ENCODE data around the gene HTRA1.

Gene HTRA1

GRCh38 chr10:122461729-122462532, 578 bp downstream of the HTRA1 start:
- no peak for TF ChIP-seq CTCF (IDR thresholded peaks at IDR 0.05; ENCODE audit: insufficient read depth, missing control alignments)
- DNase-seq (ENCODE audit: insufficient read length, low spot score) (no peak), FAIRE-seq (no peak)

- DNase-seq (ENCODE audit: insufficient read length, low spot score) (no peak), FAIRE-seq (no peak)
- TF ChIP-seq CTCF (IDR thresholded peaks at IDR 0.05; ENCODE audit: insufficient read depth, missing control alignments), result no peak
Observed at GRCh38 chr10:122462533-122463465, 1.4 kb downstream of the HTRA1 start.

GRCh38 chr10:122463466-122464249, 2.3 kb downstream of the HTRA1 start:
- TF ChIP-seq CTCF (IDR thresholded peaks at IDR 0.05; ENCODE audit: insufficient read depth, missing control alignments), result no peak
- DNase-seq (ENCODE audit: insufficient read length, low spot score), result no peak
- no peak for FAIRE-seq

GRCh38 chr10:122464250-122464510, 2.8 kb downstream of the HTRA1 start:
- DNase-seq (ENCODE audit: insufficient read length, low spot score) (no peak), FAIRE-seq (no peak)
- TF ChIP-seq CTCF (IDR thresholded peaks at IDR 0.05; ENCODE audit: insufficient read depth, missing control alignments), result no peak

- no peak for FAIRE-seq
- TF ChIP-seq CTCF (IDR thresholded peaks at IDR 0.05; ENCODE audit: insufficient read depth, missing control alignments), result no peak
- DNase-seq (ENCODE audit: insufficient read length, low spot score), result no peak
Observed at GRCh38 chr10:122464586-122464985, 3.2 kb downstream of the HTRA1 start.

- TF ChIP-seq CTCF (IDR thresholded peaks at IDR 0.05; ENCODE audit: insufficient read depth, missing control alignments), result no peak
- DNase-seq (ENCODE audit: insufficient read length, low spot score), result peak; percentile 57
- FAIRE-seq, result peak; percentile 48
Observed at GRCh38 chr10:122465401-122466040, 4.2 kb downstream of the HTRA1 start.

All from D721Med (cell line).